ENCODE results near the gene ADAMTS5.

The ADAMTS5 gene

GRCh38 chr21:26900980-26901379 is 65.9 kb downstream of the ADAMTS5 start:
- no peak overlapping the region for H3K27ac ChIP-seq (replicated peaks)
- H3K27me3 ChIP-seq (ENCODE audit: insufficient read depth, poor library complexity, severe bottlenecking) = peaks cover 2% of the 10 kb centered on the region
- TF ChIP-seq POLR2AphosphoS5 (IDR thresholded peaks at IDR 0.05; ENCODE audit: low read depth) (no peak), GABPA (IDR thresholded peaks at IDR 0.05; ENCODE audit: low read depth) (no peak), SPI1 (IDR thresholded peaks at IDR 0.05; ENCODE audit: borderline replicate concordance, low read depth) (no peak), REST (IDR thresholded peaks at IDR 0.05; ENCODE audit: insufficient replicate concordance, low read depth) (no peak)
- TF ChIP-seq, protein P1, sequence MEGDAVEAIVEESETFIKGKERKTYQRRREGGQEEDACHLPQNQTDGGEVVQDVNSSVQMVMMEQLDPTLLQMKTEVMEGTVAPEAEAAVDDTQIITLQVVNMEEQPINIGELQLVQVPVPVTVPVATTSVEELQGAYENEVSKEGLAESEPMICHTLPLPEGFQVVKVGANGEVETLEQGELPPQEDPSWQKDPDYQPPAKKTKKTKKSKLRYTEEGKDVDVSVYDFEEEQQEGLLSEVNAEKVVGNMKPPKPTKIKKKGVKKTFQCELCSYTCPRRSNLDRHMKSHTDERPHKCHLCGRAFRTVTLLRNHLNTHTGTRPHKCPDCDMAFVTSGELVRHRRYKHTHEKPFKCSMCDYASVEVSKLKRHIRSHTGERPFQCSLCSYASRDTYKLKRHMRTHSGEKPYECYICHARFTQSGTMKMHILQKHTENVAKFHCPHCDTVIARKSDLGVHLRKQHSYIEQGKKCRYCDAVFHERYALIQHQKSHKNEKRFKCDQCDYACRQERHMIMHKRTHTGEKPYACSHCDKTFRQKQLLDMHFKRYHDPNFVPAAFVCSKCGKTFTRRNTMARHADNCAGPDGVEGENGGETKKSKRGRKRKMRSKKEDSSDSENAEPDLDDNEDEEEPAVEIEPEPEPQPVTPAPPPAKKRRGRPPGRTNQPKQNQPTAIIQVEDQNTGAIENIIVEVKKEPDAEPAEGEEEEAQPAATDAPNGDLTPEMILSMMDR (IDR thresholded peaks at IDR 0.05; ENCODE audit: insufficient read depth, low read length) = no peak
- no peak overlapping the region for H3K4me3 ChIP-seq (replicated peaks; ENCODE audit: insufficient read depth, low read length)
- DNase-seq (ENCODE audit: low read depth in 1 of 2, low spot score in 1 of 2) = no peak

- Histone ChIP-seq H3K4me3 (replicated peaks; ENCODE audit: insufficient read depth, low read length) (no peak overlapping the region), H3K27ac (replicated peaks) (no peak overlapping the region), H3K27me3 (ENCODE audit: insufficient read depth, poor library complexity, severe bottlenecking) (no peaks in the 10 kb centered on the region)
- TF ChIP-seq SPI1 (IDR thresholded peaks at IDR 0.05; ENCODE audit: borderline replicate concordance, low read depth) (no peak), GABPA (IDR thresholded peaks at IDR 0.05; ENCODE audit: low read depth) (no peak), REST (IDR thresholded peaks at IDR 0.05; ENCODE audit: insufficient replicate concordance, low read depth) (no peak), POLR2AphosphoS5 (IDR thresholded peaks at IDR 0.05; ENCODE audit: low read depth) (no peak)
- TF ChIP-seq, protein P1 (IDR thresholded peaks at IDR 0.05; ENCODE audit: insufficient read depth, low read length) = no peak
- no peak for DNase-seq (ENCODE audit: low read depth in 1 of 2, low spot score in 1 of 2)
These were observed 74.7 kb downstream of the ADAMTS5 start for GRCh38 chr21:26892151-26892550.

GRCh38 chr21:26888931-26889330 is 78.0 kb downstream of the ADAMTS5 start:
- H3K27ac ChIP-seq (replicated peaks) = no peak overlapping the region
- DNase-seq (ENCODE audit: low read depth in 1 of 2, low spot score in 1 of 2) = no peak
- no peak for TF ChIP-seq GABPA (IDR thresholded peaks at IDR 0.05; ENCODE audit: low read depth)
- no peak for TF ChIP-seq SPI1 (IDR thresholded peaks at IDR 0.05; ENCODE audit: borderline replicate concordance, low read depth)
- TF ChIP-seq, protein P1 (IDR thresholded peaks at IDR 0.05; ENCODE audit: insufficient read depth, low read length) = no peak
- TF ChIP-seq REST (IDR thresholded peaks at IDR 0.05; ENCODE audit: insufficient replicate concordance, low read depth) = no peak
- H3K4me3 ChIP-seq (replicated peaks; ENCODE audit: insufficient read depth, low read length) = no peak overlapping the region
- H3K27me3 ChIP-seq (ENCODE audit: insufficient read depth, poor library complexity, severe bottlenecking) = no peaks in the 10 kb centered on the region

Data from HL-60 (cell line).